ENCODE results near the gene FAM171A1.

The FAM171A1 gene

DNA sequence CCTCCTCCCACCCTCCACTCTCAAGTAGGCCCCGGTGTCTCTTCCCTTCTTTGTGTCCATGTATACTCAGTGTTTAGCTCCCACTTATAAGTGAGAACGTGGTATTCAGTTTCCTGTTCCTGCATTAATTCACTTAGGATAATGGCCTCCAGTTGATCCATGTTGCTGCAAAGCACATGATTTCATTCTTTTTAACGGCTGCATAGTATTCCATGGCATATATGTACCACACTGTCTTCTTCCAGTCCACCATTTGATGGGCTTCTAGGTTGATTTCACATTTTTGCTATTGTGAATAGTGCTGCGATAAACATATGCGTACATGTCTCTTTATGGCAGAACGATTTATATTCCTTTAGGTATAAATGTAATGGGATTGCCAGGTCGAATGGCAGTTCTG is 51.0 kb downstream of the FAM171A1 start:
- Histone ChIP-seq H3K36me3 (ENCODE audit: control insufficient read depth, insufficient read depth, low read length) (no peaks in the 10 kb centered on the region), H3K9ac (no peak overlapping the region), H3K27me3 (ENCODE audit: control insufficient read depth, insufficient read depth, low read length) (no peaks in the 10 kb centered on the region), H3K9me3 (ENCODE audit: control insufficient read depth, low read length) (no peaks in the 10 kb centered on the region), H3K27ac (no peak overlapping the region), H2AFZ (no peak overlapping the region), H3K4me3 (ENCODE audit: low read depth, low read length) (no peak overlapping the region), H3K79me2 (no peaks in the 10 kb centered on the region), H3K4me2 (ENCODE audit: low read length) (no peak overlapping the region), H3K4me1 (no peaks in the 10 kb centered on the region)
- no peak for TF ChIP-seq CTCF (IDR thresholded peaks at IDR 0.05)

- Histone ChIP-seq H3K4me3 (ENCODE audit: low read depth, low read length) (no peak overlapping the region), H3K4me2 (ENCODE audit: low read length) (no peak overlapping the region), H3K4me1 (no peaks in the 10 kb centered on the region), H3K27me3 (ENCODE audit: control insufficient read depth, insufficient read depth, low read length) (no peaks in the 10 kb centered on the region), H3K79me2 (no peaks in the 10 kb centered on the region), H3K9ac (no peak overlapping the region), H3K9me3 (ENCODE audit: control insufficient read depth, low read length) (no peaks in the 10 kb centered on the region), H3K27ac (no peak overlapping the region), H2AFZ (no peak overlapping the region), H3K36me3 (ENCODE audit: control insufficient read depth, insufficient read depth, low read length) (no peaks in the 10 kb centered on the region)
- TF ChIP-seq CTCF (IDR thresholded peaks at IDR 0.05) = no peak
Observed at GRCh38 chr10:15316871-15317464, 54.1 kb downstream of the FAM171A1 start.

DNA sequence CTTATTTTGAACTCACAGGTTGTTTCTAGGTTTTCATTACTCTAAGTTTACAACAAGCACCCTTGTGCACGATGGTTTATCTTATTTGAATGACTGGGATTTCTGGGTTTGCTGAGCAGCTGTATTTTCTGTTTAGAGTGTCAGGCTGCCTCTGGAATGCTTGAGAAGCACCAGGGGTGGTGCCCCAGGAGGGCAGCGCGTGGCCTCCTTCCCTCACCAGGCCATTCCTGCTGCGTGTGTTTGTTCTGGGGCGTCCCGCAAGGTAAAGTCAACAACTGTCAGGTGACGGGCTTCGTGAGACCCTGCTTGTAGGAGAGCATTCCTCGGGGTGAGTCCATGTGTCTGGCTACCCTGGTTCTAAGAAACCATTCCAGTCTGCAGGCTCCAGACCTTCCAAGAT is 54.9 kb downstream of the FAM171A1 start:
- Histone ChIP-seq H3K27ac (no peak overlapping the region), H3K9ac (no peak overlapping the region), H3K27me3 (ENCODE audit: control insufficient read depth, insufficient read depth, low read length) (no peaks in the 10 kb centered on the region), H3K4me1 (no peaks in the 10 kb centered on the region), H2AFZ (no peak overlapping the region), H3K4me3 (ENCODE audit: low read depth, low read length) (no peak overlapping the region), H3K9me3 (ENCODE audit: control insufficient read depth, low read length) (no peaks in the 10 kb centered on the region), H3K36me3 (ENCODE audit: control insufficient read depth, insufficient read depth, low read length) (no peaks in the 10 kb centered on the region), H3K79me2 (no peaks in the 10 kb centered on the region), H3K4me2 (ENCODE audit: low read length) (no peak overlapping the region)
- TF ChIP-seq CTCF (IDR thresholded peaks at IDR 0.05) = no peak

- no peak for TF ChIP-seq CTCF (IDR thresholded peaks at IDR 0.05)
- Histone ChIP-seq H3K4me2 (ENCODE audit: low read length) (no peak overlapping the region), H3K79me2 (no peaks in the 10 kb centered on the region), H3K9me3 (ENCODE audit: control insufficient read depth, low read length) (no peaks in the 10 kb centered on the region), H3K9ac (no peak overlapping the region), H3K27me3 (ENCODE audit: control insufficient read depth, insufficient read depth, low read length) (no peaks in the 10 kb centered on the region), H2AFZ (no peak overlapping the region), H3K4me3 (ENCODE audit: low read depth, low read length) (no peak overlapping the region), H3K27ac (no peak overlapping the region), H3K36me3 (ENCODE audit: control insufficient read depth, insufficient read depth, low read length) (no peaks in the 10 kb centered on the region), H3K4me1 (no peaks in the 10 kb centered on the region)
Observed at GRCh38 chr10:15315286-15315685, 55.8 kb downstream of the FAM171A1 start.

GRCh38 chr10:15314482-15315045 is 56.5 kb downstream of the FAM171A1 start:
- Histone ChIP-seq H3K9ac (no peak overlapping the region), H3K4me3 (ENCODE audit: low read depth, low read length) (no peak overlapping the region), H3K9me3 (ENCODE audit: control insufficient read depth, low read length) (no peaks in the 10 kb centered on the region), H3K4me2 (ENCODE audit: low read length) (no peak overlapping the region), H3K27ac (no peak overlapping the region), H3K4me1 (no peaks in the 10 kb centered on the region), H3K36me3 (ENCODE audit: control insufficient read depth, insufficient read depth, low read length) (no peaks in the 10 kb centered on the region), H3K27me3 (ENCODE audit: control insufficient read depth, insufficient read depth, low read length) (no peaks in the 10 kb centered on the region), H3K79me2 (no peaks in the 10 kb centered on the region), H2AFZ (no peak overlapping the region)
- TF ChIP-seq CTCF (IDR thresholded peaks at IDR 0.05) = no peak

Data from parathyroid adenoma (tissue), 2 donors.